Measurements from ENCODE around the gene EGLN3. TPM values are rescaled to one million over a fixed set of nuclear protein-coding genes. Genes with fewer than 3 reads are reported as not detected.
"Not testable (repeated sequence)": the region's sequence is repeated elsewhere in the genome, so short reads cannot be mapped to it uniquely, and the experiment has no call there.

Gene EGLN3
- total and polyA plus RNA-seq, 2 donors (not counting 3 experiments of a cell fraction or from before 2014, with no cell fraction given) = 0.20 TPM; not detected in 1

GRCh38 chr14:33972583-33973081, 21.8 kb upstream of the EGLN3 start:
- Histone ChIP-seq H3K27me3 (ENCODE audit: control insufficient read depth in 2 of 2, insufficient read depth in 2 of 2, low read length in 2 of 2) (peaks cover 0 to 4% of the 10 kb centered on the region in 2 experiments), H2AFZ (ENCODE audit: low read depth, low read length) (no peak overlapping the region), H3K27ac (ENCODE audit: insufficient read depth, low read depth, low read length) (no peak overlapping the region), H4K20me1 (replicated peaks; ENCODE audit: control insufficient read depth, extremely low read depth, insufficient read depth, low read length) (no peaks in the 10 kb centered on the region), H3K36me3 (ENCODE audit: control insufficient read depth in 2 of 2, extremely low read depth in 1 of 2, insufficient read depth in 2 of 2, low read length in 2 of 2) (no peaks in the 10 kb centered on the region), H3K79me2 (ENCODE audit: control insufficient read depth, insufficient read depth, low read length) (no peaks in the 10 kb centered on the region), H3K9me1 (replicated peaks; ENCODE audit: control insufficient read depth, extremely low read depth, insufficient read depth, low read length) (no peaks in the 10 kb centered on the region), H3K4me1 (ENCODE audit: control insufficient read depth, extremely low read depth, insufficient read depth, low read length) (no peaks in the 10 kb centered on the region), H3K9me3 (replicated peaks; ENCODE audit: control insufficient read depth, insufficient read depth, low read length) (no peaks in the 10 kb centered on the region), H3K4me3 (replicated peaks in 1 of 3; ENCODE audit: insufficient read depth in 1 of 3, low read depth in 1 of 3, low read length in 3 of 3) (no peak overlapping the region), H3K9ac (replicated peaks; ENCODE audit: extremely low read depth, insufficient read depth, low read length) (no peak overlapping the region), H3K4me2 (ENCODE audit: insufficient read depth, low read length) (no peak overlapping the region)
- no peak for TF ChIP-seq MAX (IDR thresholded peaks at IDR 0.05; ENCODE audit: insufficient read depth, insufficient read length)
- no peak for TF ChIP-seq CTCF (IDR thresholded peaks at IDR 0.05; ENCODE audit: extremely low read depth in 1 of 2, insufficient read depth in 1 of 2, low read depth in 1 of 2, low read length in 2 of 2)
- TF ChIP-seq FOS (IDR thresholded peaks at IDR 0.05; ENCODE audit: borderline replicate concordance, insufficient read depth, low read length) = no peak
- no peak for TF ChIP-seq GATA2 (IDR thresholded peaks at IDR 0.05; ENCODE audit: insufficient read depth, insufficient read length, low read depth, low read length)
- no peak for TF ChIP-seq JUN (IDR thresholded peaks at IDR 0.05; ENCODE audit: borderline replicate concordance, insufficient read depth, insufficient read length, low read depth)
- no peak for TF ChIP-seq MYC (IDR thresholded peaks at IDR 0.05; ENCODE audit: low read depth, low read length)
- no peak for TF ChIP-seq POLR2AphosphoS5 (IDR thresholded peaks at IDR 0.05; ENCODE audit: insufficient read depth, low read depth, low read length)
- TF ChIP-seq EZH2 (IDR thresholded peaks at IDR 0.05; ENCODE audit: borderline replicate concordance, low read depth, low read length, severe bottlenecking) = no peak
- TF ChIP-seq POLR2A (IDR thresholded peaks at IDR 0.05; ENCODE audit: low read depth, low read length) = no peak
- FAIRE-seq (no peak), DNase-seq (ENCODE audit: low read depth, low spot score) (no peak)
- POLR2A ChIA-PET = no interaction called here
- intact Hi-C loops (cut with micrococcal nuclease) = no loop called here
- BruUV-seq (replicated peaks) = no TSS peak
- dilution Hi-C loops (cut with MboI; ENCODE audit: extremely low pct_ligation_motif_present, low sequenced_read_pairs) = no loop called here
- CTCF ChIA-PET = no interaction called here

GRCh38 chr14:33969846-33970245, 19.0 kb upstream of the EGLN3 start:
- H3K9me1 ChIP-seq (replicated peaks; ENCODE audit: control insufficient read depth, extremely low read depth, insufficient read depth, low read length); BruUV-seq (replicated peaks); H2AFZ ChIP-seq (ENCODE audit: low read depth, low read length); H3K4me1 ChIP-seq (ENCODE audit: control insufficient read depth, extremely low read depth, insufficient read depth, low read length); DNase-seq (ENCODE audit: low read depth, low spot score); H3K4me2 ChIP-seq (ENCODE audit: insufficient read depth, low read length); FAIRE-seq; H3K4me3 ChIP-seq (replicated peaks in 1 of 3; ENCODE audit: insufficient read depth in 1 of 3, low read depth in 1 of 3, low read length in 3 of 3); H3K36me3 ChIP-seq (ENCODE audit: control insufficient read depth in 2 of 2, extremely low read depth in 1 of 2, insufficient read depth in 2 of 2, low read length in 2 of 2); dilution Hi-C loops (cut with MboI; ENCODE audit: extremely low pct_ligation_motif_present, low sequenced_read_pairs); H3K27ac ChIP-seq (ENCODE audit: insufficient read depth, low read depth, low read length); H4K20me1 ChIP-seq (replicated peaks; ENCODE audit: control insufficient read depth, extremely low read depth, insufficient read depth, low read length); intact Hi-C loops (cut with micrococcal nuclease); POLR2A ChIA-PET; H3K79me2 ChIP-seq (ENCODE audit: control insufficient read depth, insufficient read depth, low read length); H3K9me3 ChIP-seq (replicated peaks; ENCODE audit: control insufficient read depth, insufficient read depth, low read length); H3K9ac ChIP-seq (replicated peaks; ENCODE audit: extremely low read depth, insufficient read depth, low read length); CTCF ChIA-PET; H3K27me3 ChIP-seq (ENCODE audit: control insufficient read depth in 2 of 2, insufficient read depth in 2 of 2, low read length in 2 of 2): not testable (repeated sequence)

All from endothelial cell of umbilical vein (primary cell).